ENCODE results near the gene TRMT2A.
A peak's percentile ranks its signal among the peaks of the same experiment; 100 is the strongest.

TRMT2A gene

GRCh38 chr22:20135806-20136602 lies 19.0 kb upstream of the TRMT2A start:
- no peak for DNase-seq (ENCODE audit: low read depth in 4 of 4, low spot score in 1 of 4)

GRCh38 chr22:20135265-20135664 lies 18.2 kb upstream of the TRMT2A start:
- DNase-seq (ENCODE audit: low read depth in 4 of 4, low spot score in 1 of 4) = no peak

GRCh38 chr22:20133930-20134549 lies 17.0 kb upstream of the TRMT2A start:
- no peak for DNase-seq (ENCODE audit: low read depth in 4 of 4, low spot score in 1 of 4)

GRCh38 chr22:20132686-20133246 lies 15.7 kb upstream of the TRMT2A start:
- no peak for DNase-seq (ENCODE audit: low read depth in 4 of 4, low spot score in 1 of 4)

- no peak for DNase-seq (ENCODE audit: low read depth in 4 of 4, low spot score in 1 of 4)
Observed at GRCh38 chr22:20131859-20132685, 15.0 kb upstream of the TRMT2A start.

- DNase-seq (ENCODE audit: low read depth in 4 of 4, low spot score in 1 of 4) = peak in 1 of 4 experiments; percentile 43
Observed at GRCh38 chr22:20131597-20131858, 14.5 kb upstream of the TRMT2A start, which contains the start of gene ZDHHC8. Gene ZDHHC8, plus strand, starts transcription at chr22:20131804. Its CDS starts 144 bp downstream, at chr22:20131948.

- peak; percentile 63 to 78 (median 72) for DNase-seq (ENCODE audit: low read depth in 4 of 4, low spot score in 1 of 4)
Observed at GRCh38 chr22:20130731-20131596, 13.9 kb upstream of the TRMT2A start.

- no peak for DNase-seq (ENCODE audit: low read depth in 4 of 4, low spot score in 1 of 4)
Observed at GRCh38 chr22:20130319-20130718, 13.3 kb upstream of the TRMT2A start.

GRCh38 chr22:20129747-20130014 lies 12.7 kb upstream of the TRMT2A start:
- no peak for DNase-seq (ENCODE audit: low read depth in 4 of 4, low spot score in 1 of 4)

GRCh38 chr22:20128902-20129746 lies 12.1 kb upstream of the TRMT2A start:
- DNase-seq (ENCODE audit: low read depth in 4 of 4, low spot score in 1 of 4) = peak in 1 of 4 experiments; percentile 37

GRCh38 chr22:20128619-20128901 lies 11.5 kb upstream of the TRMT2A start:
- DNase-seq (ENCODE audit: low read depth in 4 of 4, low spot score in 1 of 4) = no peak

GRCh38 chr22:20127869-20128618 lies 11.0 kb upstream of the TRMT2A start:
- no peak for DNase-seq (ENCODE audit: low read depth in 4 of 4, low spot score in 1 of 4)

- no peak for DNase-seq (ENCODE audit: low read depth in 4 of 4, low spot score in 1 of 4)
Observed at GRCh38 chr22:20127318-20127868, 10.4 kb upstream of the TRMT2A start.

GRCh38 chr22:20126284-20127029 lies 9.4 kb upstream of the TRMT2A start:
- no peak for DNase-seq (ENCODE audit: low read depth in 4 of 4, low spot score in 1 of 4)

GRCh38 chr22:20125201-20126174 lies 8.5 kb upstream of the TRMT2A start:
- DNase-seq (ENCODE audit: low read depth in 4 of 4, low spot score in 1 of 4) = no peak

GRCh38 chr22:20124083-20124787 lies 7.2 kb upstream of the TRMT2A start:
- DNase-seq (ENCODE audit: low read depth in 4 of 4, low spot score in 1 of 4) = no peak
